ENCODE data around the gene UMPS.

DNA sequence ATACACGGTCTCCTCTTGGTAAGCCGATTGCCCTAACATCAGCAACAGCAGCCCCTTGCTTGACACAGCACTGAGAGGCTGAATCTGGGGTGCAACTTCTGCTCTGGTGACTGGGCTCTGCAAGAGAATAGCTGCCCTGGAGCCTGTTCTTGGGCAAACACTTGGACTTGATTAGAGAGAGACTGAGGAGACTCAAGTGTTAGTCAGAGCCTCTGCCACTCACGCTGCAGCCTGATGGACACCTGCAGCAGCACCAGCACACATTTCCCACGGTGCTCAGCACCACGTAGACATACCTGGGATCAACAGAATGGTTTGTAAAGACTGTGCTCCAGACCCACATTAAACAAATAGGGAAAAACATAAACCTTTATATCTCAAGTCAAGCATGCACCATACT lies 35.8 kb upstream of the UMPS start:
- TF ChIP-seq, protein P1, sequence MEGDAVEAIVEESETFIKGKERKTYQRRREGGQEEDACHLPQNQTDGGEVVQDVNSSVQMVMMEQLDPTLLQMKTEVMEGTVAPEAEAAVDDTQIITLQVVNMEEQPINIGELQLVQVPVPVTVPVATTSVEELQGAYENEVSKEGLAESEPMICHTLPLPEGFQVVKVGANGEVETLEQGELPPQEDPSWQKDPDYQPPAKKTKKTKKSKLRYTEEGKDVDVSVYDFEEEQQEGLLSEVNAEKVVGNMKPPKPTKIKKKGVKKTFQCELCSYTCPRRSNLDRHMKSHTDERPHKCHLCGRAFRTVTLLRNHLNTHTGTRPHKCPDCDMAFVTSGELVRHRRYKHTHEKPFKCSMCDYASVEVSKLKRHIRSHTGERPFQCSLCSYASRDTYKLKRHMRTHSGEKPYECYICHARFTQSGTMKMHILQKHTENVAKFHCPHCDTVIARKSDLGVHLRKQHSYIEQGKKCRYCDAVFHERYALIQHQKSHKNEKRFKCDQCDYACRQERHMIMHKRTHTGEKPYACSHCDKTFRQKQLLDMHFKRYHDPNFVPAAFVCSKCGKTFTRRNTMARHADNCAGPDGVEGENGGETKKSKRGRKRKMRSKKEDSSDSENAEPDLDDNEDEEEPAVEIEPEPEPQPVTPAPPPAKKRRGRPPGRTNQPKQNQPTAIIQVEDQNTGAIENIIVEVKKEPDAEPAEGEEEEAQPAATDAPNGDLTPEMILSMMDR (IDR thresholded peaks at IDR 0.05) = no peak
- TF ChIP-seq SP1 (CRISPR knock-in tag; conservative IDR thresholded peaks at IDR 0.05) (no peak), RELA (CRISPR knock-in tag; IDR thresholded peaks at IDR 0.05; ENCODE audit: borderline replicate concordance) (no peak), NR2C2 (CRISPR knock-in tag; IDR thresholded peaks at IDR 0.05) (no peak), NR1H2 (CRISPR knock-in tag; IDR thresholded peaks at IDR 0.05) (no peak), CREM (CRISPR knock-in tag; IDR thresholded peaks at IDR 0.05) (no peak), TCF7 (CRISPR knock-in tag; IDR thresholded peaks at IDR 0.05; ENCODE audit: low read depth) (no peak), ETV6 (CRISPR knock-in tag; IDR thresholded peaks at IDR 0.05) (no peak), ZNF121 (CRISPR knock-in tag; IDR thresholded peaks at IDR 0.05) (no peak)
- TF ChIP-seq, protein P2, sequence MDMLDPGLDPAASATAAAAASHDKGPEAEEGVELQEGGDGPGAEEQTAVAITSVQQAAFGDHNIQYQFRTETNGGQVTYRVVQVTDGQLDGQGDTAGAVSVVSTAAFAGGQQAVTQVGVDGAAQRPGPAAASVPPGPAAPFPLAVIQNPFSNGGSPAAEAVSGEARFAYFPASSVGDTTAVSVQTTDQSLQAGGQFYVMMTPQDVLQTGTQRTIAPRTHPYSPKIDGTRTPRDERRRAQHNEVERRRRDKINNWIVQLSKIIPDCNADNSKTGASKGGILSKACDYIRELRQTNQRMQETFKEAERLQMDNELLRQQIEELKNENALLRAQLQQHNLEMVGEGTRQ (CRISPR knock-in tag; IDR thresholded peaks at IDR 0.05) = no peak
- TF ChIP-seq, protein P3, sequence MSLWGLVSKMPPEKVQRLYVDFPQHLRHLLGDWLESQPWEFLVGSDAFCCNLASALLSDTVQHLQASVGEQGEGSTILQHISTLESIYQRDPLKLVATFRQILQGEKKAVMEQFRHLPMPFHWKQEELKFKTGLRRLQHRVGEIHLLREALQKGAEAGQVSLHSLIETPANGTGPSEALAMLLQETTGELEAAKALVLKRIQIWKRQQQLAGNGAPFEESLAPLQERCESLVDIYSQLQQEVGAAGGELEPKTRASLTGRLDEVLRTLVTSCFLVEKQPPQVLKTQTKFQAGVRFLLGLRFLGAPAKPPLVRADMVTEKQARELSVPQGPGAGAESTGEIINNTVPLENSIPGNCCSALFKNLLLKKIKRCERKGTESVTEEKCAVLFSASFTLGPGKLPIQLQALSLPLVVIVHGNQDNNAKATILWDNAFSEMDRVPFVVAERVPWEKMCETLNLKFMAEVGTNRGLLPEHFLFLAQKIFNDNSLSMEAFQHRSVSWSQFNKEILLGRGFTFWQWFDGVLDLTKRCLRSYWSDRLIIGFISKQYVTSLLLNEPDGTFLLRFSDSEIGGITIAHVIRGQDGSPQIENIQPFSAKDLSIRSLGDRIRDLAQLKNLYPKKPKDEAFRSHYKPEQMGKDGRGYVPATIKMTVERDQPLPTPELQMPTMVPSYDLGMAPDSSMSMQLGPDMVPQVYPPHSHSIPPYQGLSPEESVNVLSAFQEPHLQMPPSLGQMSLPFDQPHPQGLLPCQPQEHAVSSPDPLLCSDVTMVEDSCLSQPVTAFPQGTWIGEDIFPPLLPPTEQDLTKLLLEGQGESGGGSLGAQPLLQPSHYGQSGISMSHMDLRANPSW (CRISPR knock-in tag; conservative IDR thresholded peaks at IDR 0.05; ENCODE audit: low read depth) = no peak
- TF ChIP-seq, protein P4, sequence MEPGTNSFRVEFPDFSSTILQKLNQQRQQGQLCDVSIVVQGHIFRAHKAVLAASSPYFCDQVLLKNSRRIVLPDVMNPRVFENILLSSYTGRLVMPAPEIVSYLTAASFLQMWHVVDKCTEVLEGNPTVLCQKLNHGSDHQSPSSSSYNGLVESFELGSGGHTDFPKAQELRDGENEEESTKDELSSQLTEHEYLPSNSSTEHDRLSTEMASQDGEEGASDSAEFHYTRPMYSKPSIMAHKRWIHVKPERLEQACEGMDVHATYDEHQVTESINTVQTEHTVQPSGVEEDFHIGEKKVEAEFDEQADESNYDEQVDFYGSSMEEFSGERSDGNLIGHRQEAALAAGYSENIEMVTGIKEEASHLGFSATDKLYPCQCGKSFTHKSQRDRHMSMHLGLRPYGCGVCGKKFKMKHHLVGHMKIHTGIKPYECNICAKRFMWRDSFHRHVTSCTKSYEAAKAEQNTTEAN (CRISPR knock-in tag; IDR thresholded peaks at IDR 0.05) = no peak
- TF ChIP-seq, protein P5, sequence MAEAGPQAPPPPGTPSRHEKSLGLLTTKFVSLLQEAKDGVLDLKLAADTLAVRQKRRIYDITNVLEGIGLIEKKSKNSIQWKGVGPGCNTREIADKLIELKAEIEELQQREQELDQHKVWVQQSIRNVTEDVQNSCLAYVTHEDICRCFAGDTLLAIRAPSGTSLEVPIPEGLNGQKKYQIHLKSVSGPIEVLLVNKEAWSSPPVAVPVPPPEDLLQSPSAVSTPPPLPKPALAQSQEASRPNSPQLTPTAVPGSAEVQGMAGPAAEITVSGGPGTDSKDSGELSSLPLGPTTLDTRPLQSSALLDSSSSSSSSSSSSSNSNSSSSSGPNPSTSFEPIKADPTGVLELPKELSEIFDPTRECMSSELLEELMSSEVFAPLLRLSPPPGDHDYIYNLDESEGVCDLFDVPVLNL (CRISPR knock-in tag; IDR thresholded peaks at IDR 0.05; ENCODE audit: borderline replicate concordance, low read depth) = no peak
- TF ChIP-seq, protein P6, sequence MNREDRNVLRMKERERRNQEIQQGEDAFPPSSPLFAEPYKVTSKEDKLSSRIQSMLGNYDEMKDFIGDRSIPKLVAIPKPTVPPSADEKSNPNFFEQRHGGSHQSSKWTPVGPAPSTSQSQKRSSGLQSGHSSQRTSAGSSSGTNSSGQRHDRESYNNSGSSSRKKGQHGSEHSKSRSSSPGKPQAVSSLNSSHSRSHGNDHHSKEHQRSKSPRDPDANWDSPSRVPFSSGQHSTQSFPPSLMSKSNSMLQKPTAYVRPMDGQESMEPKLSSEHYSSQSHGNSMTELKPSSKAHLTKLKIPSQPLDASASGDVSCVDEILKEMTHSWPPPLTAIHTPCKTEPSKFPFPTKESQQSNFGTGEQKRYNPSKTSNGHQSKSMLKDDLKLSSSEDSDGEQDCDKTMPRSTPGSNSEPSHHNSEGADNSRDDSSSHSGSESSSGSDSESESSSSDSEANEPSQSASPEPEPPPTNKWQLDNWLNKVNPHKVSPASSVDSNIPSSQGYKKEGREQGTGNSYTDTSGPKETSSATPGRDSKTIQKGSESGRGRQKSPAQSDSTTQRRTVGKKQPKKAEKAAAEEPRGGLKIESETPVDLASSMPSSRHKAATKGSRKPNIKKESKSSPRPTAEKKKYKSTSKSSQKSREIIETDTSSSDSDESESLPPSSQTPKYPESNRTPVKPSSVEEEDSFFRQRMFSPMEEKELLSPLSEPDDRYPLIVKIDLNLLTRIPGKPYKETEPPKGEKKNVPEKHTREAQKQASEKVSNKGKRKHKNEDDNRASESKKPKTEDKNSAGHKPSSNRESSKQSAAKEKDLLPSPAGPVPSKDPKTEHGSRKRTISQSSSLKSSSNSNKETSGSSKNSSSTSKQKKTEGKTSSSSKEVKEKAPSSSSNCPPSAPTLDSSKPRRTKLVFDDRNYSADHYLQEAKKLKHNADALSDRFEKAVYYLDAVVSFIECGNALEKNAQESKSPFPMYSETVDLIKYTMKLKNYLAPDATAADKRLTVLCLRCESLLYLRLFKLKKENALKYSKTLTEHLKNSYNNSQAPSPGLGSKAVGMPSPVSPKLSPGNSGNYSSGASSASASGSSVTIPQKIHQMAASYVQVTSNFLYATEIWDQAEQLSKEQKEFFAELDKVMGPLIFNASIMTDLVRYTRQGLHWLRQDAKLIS (CRISPR knock-in tag; IDR thresholded peaks at IDR 0.05; ENCODE audit: borderline replicate concordance) = no peak

Data from WTC11 (cell line).